Posterior vena cava (tissue), 2 donors: ENCODE results near the gene PRPS1L1. TPM values are rescaled to one million over a fixed set of nuclear protein-coding genes. Genes with fewer than 3 reads are reported as not detected.

Experiments used
- DNase-seq: peaks from one replicate; pipeline ENCODE4 v3.0.0-alpha.2; 2020; ENCODE audit warnings: low spot score
- intact Hi-C, 2 donors: fragments of 100-400 bp; cut with DNase I; formaldehyde crosslinking; loops; one replicate each; pipeline versions ENCODE4 v1.14.1 to v1.14.2; 2022 to 2023
- long read RNA-seq, 2 donors: library from polyadenylated mRNA; unstranded; transcript quantifications; one replicate each; pipeline ENCODE4 v2.0.0, GENCODE V29; 2020 to 2021
- total RNA-seq, 2 donors: library from RNA; stranded (reverse); fragmentation: NEBNext Ultra II Directional; extraction: Animal tissue kit (Norgen Biotek cat#: 25700); gene quantifications; one replicate each; pipeline ENCODE4 v1.2.1, GENCODE V29; 2021
- donor health status: DM: yes; HTN: yes; CAD: no.
- donor health status: DM: yes; HTN: yes; CAD: no.

The PRPS1L1 gene
- total RNA-seq = not detected
- long read RNA-seq, donor 1 = 0 reads
- long read RNA-seq, donor 2 = 0 reads

DNA sequence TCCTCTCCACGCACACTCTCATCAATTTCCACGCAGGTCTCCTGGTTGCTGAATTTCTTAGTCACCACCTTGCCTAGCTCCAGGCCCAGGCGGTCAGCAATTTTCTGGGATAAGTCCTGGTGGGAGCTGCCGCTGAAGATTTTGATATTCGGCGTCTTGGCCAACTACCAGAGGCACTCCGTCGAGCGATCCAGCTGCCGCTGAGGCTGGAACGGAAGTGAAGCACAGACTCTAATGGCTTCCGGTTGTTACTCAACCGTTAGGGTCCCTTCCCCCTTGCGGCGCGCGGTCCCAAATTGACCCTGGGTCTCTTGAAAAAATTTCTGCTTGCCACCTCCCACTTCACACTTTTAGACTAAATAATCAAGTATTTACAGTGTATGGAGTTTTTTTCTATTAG lies at the start of gene PRPS1L1:
Gene PRPS1L1 (minus strand): TSS at position 219 of the 400 bp plus-strand sequence.
- intact Hi-C loops = no loop called here
- no peak for DNase-seq

- no peak for DNase-seq
These were observed 48.8 kb upstream of the PRPS1L1 start for GRCh38 chr7:18076461-18076860.

GRCh38 chr7:18068745-18069144 lies 41.1 kb upstream of the PRPS1L1 start:
- intact Hi-C loops = no loop called here
- DNase-seq = no peak

More at GRCh38 chr7:18076461-18076860, 48.8 kb upstream of the PRPS1L1 start:
- intact Hi-C loops = no loop called here

GRCh38 chr7:18064242-18064838 lies 36.7 kb upstream of the PRPS1L1 start:
- DNase-seq = no peak
- intact Hi-C loops = no loop called here

- DNase-seq = no peak
- intact Hi-C loops = no loop called here
These were observed 35.7 kb upstream of the PRPS1L1 start for GRCh38 chr7:18063149-18063901.

- no peak for DNase-seq
- intact Hi-C loops = no loop called here
These were observed 31.5 kb upstream of the PRPS1L1 start for GRCh38 chr7:18059171-18059570.

- no peak for DNase-seq
- intact Hi-C loops = no loop called here
These were observed 26.3 kb upstream of the PRPS1L1 start for GRCh38 chr7:18053941-18054340.

- DNase-seq = no peak
- intact Hi-C loops = no loop called here
These were observed 25.7 kb upstream of the PRPS1L1 start for GRCh38 chr7:18053177-18053928.

GRCh38 chr7:18049262-18049661 lies 21.6 kb upstream of the PRPS1L1 start:
- DNase-seq = no peak
- intact Hi-C loops = no loop called here

DNA sequence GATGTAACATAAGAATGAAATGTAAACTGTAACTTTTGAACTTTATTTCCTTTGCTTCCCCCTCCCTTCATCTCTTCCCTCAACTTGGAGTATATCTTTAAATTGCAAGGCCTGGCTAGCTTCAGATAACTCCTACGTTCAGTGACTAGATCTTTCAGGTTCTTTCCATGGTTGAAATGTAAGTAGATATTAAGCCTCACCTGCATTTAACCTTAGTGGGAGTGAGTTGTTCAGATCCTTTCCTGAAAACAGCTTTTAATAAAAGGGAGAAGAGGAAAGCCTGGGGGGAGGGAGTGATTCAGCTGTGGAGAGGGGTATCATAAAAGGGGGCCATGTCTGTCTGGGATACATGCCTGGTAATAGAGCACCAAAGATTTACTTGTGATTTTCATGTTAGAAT lies 19.0 kb upstream of the PRPS1L1 start:
- intact Hi-C loops = no loop called here
- DNase-seq = no peak

DNA sequence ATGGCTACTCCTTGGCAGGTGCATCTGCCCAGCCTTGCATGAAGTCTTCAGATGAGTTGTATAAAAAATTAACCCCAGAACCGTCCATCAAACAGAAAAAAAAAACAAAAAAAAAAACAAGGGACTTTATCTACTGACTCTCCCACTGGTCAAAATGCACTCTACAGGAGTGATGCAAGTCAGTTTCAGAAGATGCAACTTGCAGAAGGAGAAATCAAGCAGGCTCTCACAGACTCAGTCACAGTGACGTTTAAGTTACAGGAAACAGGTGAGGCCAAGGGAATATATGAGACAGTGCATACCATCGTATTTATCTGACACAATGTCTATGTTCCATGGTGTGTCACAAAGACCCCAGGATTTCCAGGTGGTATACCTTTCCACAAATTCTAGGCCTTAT lies 17.5 kb upstream of the PRPS1L1 start:
- no peak for DNase-seq
- intact Hi-C loops = no loop called here

DNA sequence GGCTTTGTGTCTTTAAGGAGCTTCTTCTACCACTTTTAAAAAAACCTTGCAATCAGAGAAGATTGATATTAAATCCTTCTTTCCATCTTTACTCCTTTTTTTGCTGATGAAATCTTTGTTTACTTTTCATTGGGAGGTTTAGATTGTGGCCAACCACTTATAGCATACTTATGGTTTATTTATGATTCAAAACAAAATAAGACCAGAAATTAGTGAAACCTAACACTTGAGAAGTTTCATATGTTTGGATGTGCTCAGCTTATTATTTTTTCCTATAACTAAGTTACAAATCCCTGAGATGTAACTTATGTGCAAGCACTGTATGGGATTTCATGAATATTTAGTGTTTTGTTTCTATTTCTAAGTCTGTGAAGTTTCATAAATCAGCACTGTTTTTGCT lies 13.5 kb upstream of the PRPS1L1 start:
- intact Hi-C loops = no loop called here
- no peak for DNase-seq

DNA sequence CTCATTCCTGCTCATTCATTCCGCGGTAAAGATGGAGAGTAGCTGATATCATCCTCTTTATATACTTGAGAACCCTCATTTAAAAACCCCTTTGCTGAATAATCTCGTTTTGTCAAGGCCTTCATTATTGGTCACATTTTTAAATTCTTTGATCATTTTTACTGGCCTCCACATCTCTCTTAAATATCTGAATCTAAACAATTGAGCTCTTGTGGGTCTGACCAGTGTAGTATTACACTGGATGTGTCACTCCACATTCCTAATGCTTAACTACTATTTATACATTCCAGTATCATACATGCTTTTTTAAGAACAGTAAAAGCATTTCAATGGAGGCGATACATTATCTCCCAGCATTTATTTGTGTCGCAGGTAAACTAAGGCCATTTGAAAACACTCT lies 12.6 kb upstream of the PRPS1L1 start:
- intact Hi-C loops = no loop called here
- DNase-seq = no peak

DNA sequence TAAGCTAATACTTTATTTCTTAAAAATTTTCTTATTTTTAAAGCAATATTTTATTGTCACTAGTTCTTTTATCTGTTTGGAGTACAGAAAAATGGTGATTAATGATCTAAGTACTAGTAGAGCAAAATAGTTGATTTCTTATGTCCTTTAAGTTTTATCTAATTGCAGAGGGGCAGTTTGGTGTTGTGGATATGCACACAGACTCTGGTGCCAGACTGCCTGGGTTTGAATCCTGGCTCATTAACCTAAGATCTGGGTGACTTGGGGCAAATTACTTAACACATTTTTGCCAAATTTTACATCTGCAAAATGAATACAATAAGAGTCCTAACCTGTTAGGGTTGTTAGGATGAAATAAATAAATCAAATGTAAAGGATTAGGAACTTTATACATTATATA lies 10.7 kb upstream of the PRPS1L1 start:
- DNase-seq = no peak
- intact Hi-C loops = no loop called here

GRCh38 chr7:18037609-18038008 lies 10.0 kb upstream of the PRPS1L1 start:
- DNase-seq = no peak
- intact Hi-C loops = no loop called here

DNA sequence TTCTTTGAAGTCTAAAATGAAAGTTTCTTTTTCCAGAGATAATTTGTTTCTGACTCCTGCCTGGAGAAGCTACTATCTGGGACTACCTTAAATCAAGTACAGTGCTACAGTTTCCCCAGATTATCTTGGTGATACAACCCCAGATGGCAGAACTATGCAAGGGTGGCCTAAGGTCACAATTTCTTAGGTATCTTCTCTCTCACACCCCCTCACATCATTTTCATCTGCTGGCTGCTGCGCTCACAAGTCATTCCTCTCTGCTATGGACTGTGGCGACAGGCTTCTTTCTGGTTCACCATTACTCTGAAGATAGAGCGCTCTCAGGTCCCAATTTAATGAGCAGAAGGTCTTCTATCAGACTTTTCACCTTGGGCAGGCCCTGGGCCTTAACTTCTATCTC lies 9.1 kb upstream of the PRPS1L1 start:
- no peak for DNase-seq
- intact Hi-C loops = no loop called here

- DNase-seq = no peak
- intact Hi-C loops = no loop called here
These were observed 3.1 kb upstream of the PRPS1L1 start for GRCh38 chr7:18030758-18031157.

- no peak for DNase-seq
- intact Hi-C loops = no loop called here
These were observed 7.4 kb downstream of the PRPS1L1 start for GRCh38 chr7:18020138-18020715.

DNA sequence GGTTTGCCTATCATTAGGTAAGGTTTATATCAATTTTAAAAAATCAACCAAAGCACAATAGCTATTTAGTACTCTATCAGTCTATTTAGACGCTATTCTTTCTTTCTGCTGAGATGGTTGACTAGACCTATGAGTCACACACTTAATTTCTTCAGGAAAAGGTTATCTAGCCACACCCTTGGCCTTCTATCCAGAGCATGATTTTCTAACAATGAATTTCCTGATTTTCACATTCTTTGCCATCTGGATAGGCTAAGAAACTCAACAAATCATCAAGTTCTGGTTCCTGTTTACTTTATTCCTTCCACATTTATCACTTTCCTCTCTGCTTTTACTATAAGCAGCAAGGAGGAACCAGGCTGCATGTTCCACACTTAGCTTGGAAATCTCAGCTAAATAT lies 8.1 kb downstream of the PRPS1L1 start:
- no peak for DNase-seq
- intact Hi-C loops = no loop called here
